SU-DHL-6 (cell line): ENCODE results near the gene DBI.
"Not testable (repeated sequence)": the region's sequence is repeated elsewhere in the genome, so short reads cannot be mapped to it uniquely, and the experiment has no call there.

ENCODE experiments used
- H2AFZ ChIP-seq: fragments of 200-600 bp; sonication (generic); 2 replicates; pipeline ENCODE4 v1.6.1; 2014; ENCODE audit warnings: low read depth, mild to moderate bottlenecking, moderate library complexity, mixed read lengths, antibody characterized with exemption, low read length; ENCODE audit not compliant: severe bottlenecking
- H3F3A ChIP-seq: fragments of 200-600 bp; shearing (Covaris generic); 2 replicates; pipeline ENCODE4 v1.6.0; 2016; ENCODE audit warnings: antibody characterized with exemption, mild to moderate bottlenecking; ENCODE audit not compliant: insufficient read depth
- H3K27ac ChIP-seq: fragments of 200-600 bp; sonication (generic); 2 replicates; pipeline ENCODE4 v1.5.1; 2016; ENCODE audit warnings: low read depth, mild to moderate bottlenecking, low read length, moderate library complexity, mixed read lengths
- H3K27me3 ChIP-seq: fragments of 200-600 bp; sonication (generic), shearing (Covaris generic); 2 replicates; pipeline ENCODE4 v1.6.0; 2014; ENCODE audit warnings: mild to moderate bottlenecking, low read length
- H3K36me3 ChIP-seq: fragments of 200-600 bp; sonication (generic); 2 replicates; pipeline ENCODE4 v1.6.1; 2014; ENCODE audit warnings: mild to moderate bottlenecking, low read length, mixed read lengths
- H3K4me2 ChIP-seq: fragments of 300-600, 200-600 bp; shearing (Covaris generic), sonication (generic); 2 replicates; pipeline ENCODE4 v1.6.0; 2014; ENCODE audit warnings: low read length, low read depth, mild to moderate bottlenecking; ENCODE audit not compliant: poor library complexity, severe bottlenecking
- H3K4me3 ChIP-seq: fragments of 200-600 bp; sonication (generic); 2 replicates; pipeline ENCODE4 v1.5.1; 2014; ENCODE audit warnings: antibody characterized with exemption, low read length, mild to moderate bottlenecking, mixed read lengths; ENCODE audit not compliant: insufficient read depth, poor library complexity, severe bottlenecking
- H3K79me2 ChIP-seq: fragments of 200-600 bp; sonication (generic); 2 replicates; pipeline ENCODE4 v1.6.1; 2014; ENCODE audit warnings: mild to moderate bottlenecking, low read length, moderate library complexity; ENCODE audit not compliant: insufficient read depth
- H3K9ac ChIP-seq: fragments of 200-600 bp; sonication (generic); 2 replicates; pipeline ENCODE4 v1.7.0; 2014; ENCODE audit warnings: mild to moderate bottlenecking, low read length
- H3K9me2 ChIP-seq: fragments of 200-600 bp; sonication (generic); replicated peaks from 2 replicates; pipeline ENCODE4 v1.6.1; 2014; ENCODE audit warnings: low read length; ENCODE audit not compliant: insufficient read depth
- H3K9me3 ChIP-seq: fragments of 200-600 bp; sonication (generic); 2 replicates; pipeline ENCODE4 v1.6.1; 2014; ENCODE audit warnings: low read length, mixed read lengths; ENCODE audit not compliant: insufficient read depth
- H4K20me1 ChIP-seq: fragments of 200-600 bp; sonication (generic); 2 replicates; pipeline ENCODE4 v1.6.1; 2014; ENCODE audit warnings: low read depth, mild to moderate bottlenecking, antibody characterized with exemption, low read length, moderate library complexity, mixed read lengths
- CTCF ChIP-seq: fragments of 200-600 bp; sonication (generic); IDR thresholded peaks from one replicate; pipeline ENCODE4 v1.5.1; 2017; ENCODE audit warnings: antibody characterized with exemption, mild to moderate bottlenecking, low read length, moderate library complexity; ENCODE audit not compliant: insufficient read depth, poor library complexity, severe bottlenecking
- EZH2phosphoT487 ChIP-seq: fragments of 200-600 bp; sonication (generic), shearing (Covaris generic); conservative IDR thresholded peaks from 2 replicates; pipeline ENCODE4 v1.6.1; 2018; ENCODE audit warnings: mild to moderate bottlenecking, antibody characterized with exemption, low read length, moderate library complexity, mixed read lengths

Gene DBI

GRCh38 chr2:119371111-119371510 lies 4.3 kb downstream of the DBI start:
- H3K4me3 ChIP-seq, result no peak overlapping the region
- H3K9ac ChIP-seq, result no peak overlapping the region
- H3K4me2 ChIP-seq, result no peak overlapping the region
- H4K20me1 ChIP-seq, result peaks cover 17% of the 10 kb centered on the region; the same call in 1 of the 2 replicates
- H3K27ac ChIP-seq, result no peak overlapping the region
- H3K79me2 ChIP-seq, result peaks cover 38% of the 10 kb centered on the region
- peaks cover 47% of the 10 kb centered on the region for H3K36me3 ChIP-seq
- H2AFZ ChIP-seq, result no peak overlapping the region
- H3K9me3 ChIP-seq, result no peaks in the 10 kb centered on the region
- no peaks in the 10 kb centered on the region for H3K27me3 ChIP-seq
- H3F3A ChIP-seq, result 0 out of 2 replicates have a peak, but pooled peaks cover 10% of the 10 kb centered on the region
- no peak for TF ChIP-seq EZH2phosphoT487
- TF ChIP-seq CTCF, result no peak
- H3K9me2 ChIP-seq, result no peaks in the 10 kb centered on the region

GRCh38 chr2:119372778-119373568 lies 6.2 kb downstream of the DBI start:
- Histone ChIP-seq H3K9me3 (no peaks in the 10 kb centered on the region), H3K9ac (no peak overlapping the region), H3K27ac (no peak overlapping the region), H3K27me3 (no peaks in the 10 kb centered on the region), H3K4me3 (no peak overlapping the region), H3K36me3 (peaks cover 47% of the 10 kb centered on the region), H3K4me2 (no peak overlapping the region), H2AFZ (no peak overlapping the region), H4K20me1 (peaks cover 12% of the 10 kb centered on the region; the same call in 1 of the 2 replicates), H3K9me2 (no peaks in the 10 kb centered on the region), H3K79me2 (peaks cover 21% of the 10 kb centered on the region), H3F3A (0 out of 2 replicates have a peak, but pooled peaks cover 10% of the 10 kb centered on the region)
- TF ChIP-seq CTCF (no peak), EZH2phosphoT487 (no peak)

GRCh38 chr2:119373907-119374745 lies 7.3 kb downstream of the DBI start:
- not testable (repeated sequence) for H3K9me3 ChIP-seq, H3K4me2 ChIP-seq, H3K9ac ChIP-seq, H2AFZ ChIP-seq, H4K20me1 ChIP-seq, H3K27me3 ChIP-seq, H3K9me2 ChIP-seq, H3K4me3 ChIP-seq, H3K79me2 ChIP-seq, H3K27ac ChIP-seq
- Histone ChIP-seq H3F3A (0 out of 2 replicates have a peak, but pooled peaks cover 10% of the 10 kb centered on the region), H3K36me3 (peaks cover 38% of the 10 kb centered on the region)

- H3K27ac ChIP-seq, H2AFZ ChIP-seq, H3K9ac ChIP-seq, H3K9me2 ChIP-seq, H3K79me2 ChIP-seq, H3K4me3 ChIP-seq, H3K27me3 ChIP-seq, H3K9me3 ChIP-seq, H4K20me1 ChIP-seq, H3F3A ChIP-seq, H3K4me2 ChIP-seq: not testable (repeated sequence)
- peaks cover 20% of the 10 kb centered on the region for H3K36me3 ChIP-seq
These were observed 9.6 kb downstream of the DBI start for GRCh38 chr2:119376406-119376805.
